SK-N-SH (cell line): Measurements from ENCODE around the gene FGGY. TPM values are rescaled to one million over a fixed set of nuclear protein-coding genes. Genes with fewer than 3 reads are reported as not detected.

Source experiments
- CTCF ChIA-PET: fragments of 300-600, 350-600 bp; formaldehyde crosslinking; extraction: SDS; loops from one replicate; lab custom pipeline; 2021; lab: Yijun Ruan, JAX
- POLR2A ChIA-PET: fragments of 350-600 bp; sonication (Branson Sonifier 250); formaldehyde crosslinking; extraction: SDS; loops from one replicate; lab custom pipeline; 2020; ENCODE audit warnings: antibody characterized with exemption, inconsistent platforms; lab: Yijun Ruan, JAX
- DNase-seq: peaks from one replicate; pipeline ENCODE4 v3.0.0; 2012
- H2AFZ ChIP-seq: fragments of 200-600 bp; sonication (generic); 2 replicates; pipeline ENCODE4 v1.8.1; 2016; ENCODE audit warnings: antibody characterized with exemption, mild to moderate bottlenecking, low read depth
- H3F3A ChIP-seq: fragments of 200-600 bp; sonication (generic); replicated peaks from 2 replicates; pipeline ENCODE3; 2016; ENCODE audit warnings: antibody characterized with exemption, mild to moderate bottlenecking; ENCODE audit not compliant: insufficient read depth
- H3K27ac ChIP-seq, 2 experiments: fragments of 200-500 bp in 1 of 2; fragments of 200-600 bp in 1 of 2; sonication (Bioruptor generic) in 1 of 2; sonication (generic), shearing (Covaris generic) in 1 of 2; 2 replicates each; pipeline versions ENCODE4 v1.5.1 to v1.6.1; 2014 to 2016; ENCODE audit warnings: low read depth in 2 of 2, inconsistent platforms in 1 of 2, low read length in 1 of 2, mild to moderate bottlenecking in 1 of 2, mixed read lengths in 1 of 2
- H3K27me3 ChIP-seq: fragments of 200-600 bp; sonication (generic), shearing (Covaris generic); 2 replicates; pipeline ENCODE4 v1.6.1; 2016; ENCODE audit warnings: mixed run types; ENCODE audit not compliant: insufficient read depth
- H3K36me3 ChIP-seq, 2 experiments: fragments of 200-500 bp in 1 of 2; fragments of 200-600 bp in 1 of 2; sonication (Bioruptor generic) in 1 of 2; sonication (generic) in 1 of 2; replicated peaks in 1 of 2; 2 replicates each; pipeline versions ENCODE3 to v1.5.1; 2014 to 2016; ENCODE audit warnings: low read length in 1 of 2, mild to moderate bottlenecking in 1 of 2; ENCODE audit not compliant: insufficient read depth in 2 of 2, control insufficient read depth in 1 of 2
- H3K4me1 ChIP-seq, 2 experiments: fragments of 200-500 bp in 1 of 2; fragments of 200-600 bp in 1 of 2; sonication (Bioruptor generic) in 1 of 2; sonication (generic), shearing (Covaris generic) in 1 of 2; 2 replicates each; pipeline versions ENCODE4 v1.5.1 to v1.6.1; 2014 to 2016; ENCODE audit warnings: low read depth in 1 of 2, low read length in 1 of 2, mixed run types in 1 of 2; ENCODE audit not compliant: insufficient read depth in 2 of 2, control insufficient read depth in 1 of 2
- H3K4me2 ChIP-seq: fragments of 200-600 bp; sonication (generic), shearing (Covaris generic); 2 replicates; pipeline ENCODE4 v1.6.1; 2017; ENCODE audit warnings: mixed run types
- H3K4me3 ChIP-seq, 2 experiments: fragments of 200-500 bp in 1 of 2; fragments of 200-600 bp in 1 of 2; sonication (Bioruptor generic) in 1 of 2; sonication (generic), shearing (Covaris generic) in 1 of 2; 2 replicates each; pipeline versions ENCODE4 v1.5.1 to v1.8.1; 2014 to 2016; ENCODE audit warnings: low read depth in 2 of 2, inconsistent platforms in 1 of 2, low read length in 1 of 2, mild to moderate bottlenecking in 1 of 2, mixed read lengths in 1 of 2, moderate library complexity in 1 of 2
- H3K79me2 ChIP-seq: fragments of 200-600 bp; sonication (generic); 2 replicates; pipeline ENCODE4 v1.8.1; 2017; ENCODE audit warnings: mild to moderate bottlenecking; ENCODE audit not compliant: insufficient read depth
- H3K9ac ChIP-seq: fragments of 200-600 bp; sonication (generic); 2 replicates; pipeline ENCODE4 v1.6.1; 2017; ENCODE audit warnings: mixed run types
- H3K9me2 ChIP-seq: fragments of 200-600 bp; sonication (generic); 2 replicates; pipeline ENCODE4 v1.6.1; 2017; ENCODE audit warnings: mixed run types
- H3K9me3 ChIP-seq: fragments of 200-600 bp; sonication (generic); 2 replicates; pipeline ENCODE4 v1.6.1; 2017; ENCODE audit warnings: mixed run types, mild to moderate bottlenecking, moderate library complexity
- H4K20me1 ChIP-seq: fragments of 200-600 bp; sonication (generic); 2 replicates; pipeline ENCODE4 v1.6.1; 2017; ENCODE audit warnings: mild to moderate bottlenecking, mixed run types; ENCODE audit not compliant: insufficient read depth
- EZH2phosphoT487 ChIP-seq: fragments of 200-600 bp; sonication (generic); IDR thresholded peaks from 2 replicates; pipeline ENCODE4 v1.6.1; 2017; ENCODE audit warnings: low read depth, mixed run types, mild to moderate bottlenecking, antibody characterized with exemption, moderate library complexity, borderline replicate concordance
- GATA2 ChIP-seq: sonication (generic); formaldehyde crosslinking; IDR thresholded peaks from 2 replicates; pipeline ENCODE4 v1.5.0; 2020; ENCODE audit warnings: mild to moderate bottlenecking, missing genetic modification reagents
- MXI1 ChIP-seq: IDR thresholded peaks from 2 replicates; pipeline ENCODE4 v1.6.1; 2012; ENCODE audit warnings: mild to moderate bottlenecking, low read depth, low read length, improper control_type of control experiment
- NRF1 ChIP-seq: IDR thresholded peaks from 2 replicates; pipeline ENCODE4 v1.6.1; 2012; ENCODE audit warnings: low read depth, mild to moderate bottlenecking, low read length
- POLR2AphosphoS5 ChIP-seq: IDR thresholded peaks from 2 replicates; pipeline ENCODE4 v1.6.1; 2012; ENCODE audit warnings: low read depth, low read length
- RAD21 ChIP-seq: IDR thresholded peaks from 2 replicates; pipeline ENCODE4 v1.6.1; 2012; ENCODE audit warnings: mild to moderate bottlenecking, low read length
- RCOR1 ChIP-seq: fragments of 150-350 bp; IDR thresholded peaks from 2 replicates; pipeline ENCODE4 v1.6.1; 2017; ENCODE audit warnings: antibody characterized with exemption, low read length
- SIN3A ChIP-seq: IDR thresholded peaks from 2 replicates; pipeline ENCODE4 v1.6.1; 2012; ENCODE audit warnings: low read depth, mild to moderate bottlenecking, low read length, moderate library complexity, borderline replicate concordance
- SMC3 ChIP-seq: IDR thresholded peaks from 2 replicates; pipeline ENCODE4 v1.6.1; 2012; ENCODE audit warnings: low read depth, low read length, improper control_type of control experiment
- TCF12 ChIP-seq: IDR thresholded peaks from 2 replicates; pipeline ENCODE4 v1.4.0; 2012
- USF2 ChIP-seq: fragments of 150-350 bp; IDR thresholded peaks from 2 replicates; pipeline ENCODE4 v1.6.1; 2017; ENCODE audit warnings: antibody characterized with exemption, low read length, low read depth, borderline replicate concordance
- YY1 ChIP-seq: IDR thresholded peaks from 2 replicates; pipeline ENCODE4 v1.4.0; 2012; ENCODE audit warnings: low read depth, mild to moderate bottlenecking
- WGBS: methylation state at CpG from one replicate; pipeline ENCODE4 v1.1.6; 2017; ENCODE audit warnings: low lambda C conversion rate; 5-methylcytosine and 5-hydroxymethylcytosine counted together
- polyA plus RNA-seq, 3 experiments: library from polyadenylated mRNA; depleted of rRNA; stranded (reverse); fragments of >200 nt; gene quantifications; 2 replicates each; pipeline ENCODE4 v1.2.3, GENCODE V29; 2012
- TF ChIP-seq, protein P1 (sequence below): IDR thresholded peaks from 2 replicates; pipeline ENCODE4 v1.4.0; 2012; ENCODE audit warnings: low read depth, borderline replicate concordance
- TF ChIP-seq, protein P2 (sequence below): IDR thresholded peaks from 2 replicates; pipeline ENCODE4 v1.4.0; 2012; ENCODE audit warnings: low read depth, borderline replicate concordance

FGGY gene
- polyA plus RNA-seq, 1 of the 3 experiments (the other 2 are of a cell fraction), result 10.3 TPM

- Histone ChIP-seq H2AFZ (no peak overlapping the region), H3K4me2 (no peak overlapping the region), H3F3A (no peaks in the 10 kb centered on the region), H3K9ac (no peak overlapping the region), H3K79me2 (no peaks in the 10 kb centered on the region), H4K20me1 (no peaks in the 10 kb centered on the region), H3K4me3 (no peak overlapping the region), H3K27me3 (no peaks in the 10 kb centered on the region), H3K36me3 (peaks cover 0 to 3% of the 10 kb centered on the region in 2 experiments), H3K4me1 (no peaks in the 10 kb centered on the region), H3K9me3 (no peaks in the 10 kb centered on the region), H3K27ac (no peak overlapping the region), H3K9me2 (no peaks in the 10 kb centered on the region)
- 88% methylated on average over 4 of the region's 4 CpGs for WGBS
- TF ChIP-seq MXI1 (no peak), RCOR1 (no peak), POLR2AphosphoS5 (no peak), NRF1 (no peak), SIN3A (no peak), SMC3 (no peak), EZH2phosphoT487 (no peak)
- DNase-seq, result no peak
- POLR2A ChIA-PET, result no interaction called here
- CTCF ChIA-PET, result no interaction called here
Measured at GRCh38 chr1:59285691-59286090, 11.2 kb upstream of the FGGY start.

GRCh38 chr1:59288046-59288445, 8.8 kb upstream of the FGGY start:
- ChIA-PET POLR2A (no interaction called here), CTCF (no interaction called here)
- Histone ChIP-seq H3K79me2 (no peaks in the 10 kb centered on the region), H3K4me2 (no peak overlapping the region), H2AFZ (no peak overlapping the region), H3K9me3 (no peaks in the 10 kb centered on the region), H3K9ac (no peak overlapping the region), H3K9me2 (no peaks in the 10 kb centered on the region), H3K27me3 (no peaks in the 10 kb centered on the region), H3F3A (no peaks in the 10 kb centered on the region), H3K27ac (no peak overlapping the region), H3K4me3 (no peak overlapping the region), H3K36me3 (peaks cover 0 to 3% of the 10 kb centered on the region in 2 experiments), H4K20me1 (no peaks in the 10 kb centered on the region), H3K4me1 (no peaks in the 10 kb centered on the region)
- TF ChIP-seq RCOR1 (no peak), RAD21 (no peak), GATA2 (CRISPR knock-in tag) (no peak), USF2 (no peak), SMC3 (no peak), YY1 (no peak), TCF12 (no peak), POLR2AphosphoS5 (no peak)
- TF ChIP-seq, protein P1, sequence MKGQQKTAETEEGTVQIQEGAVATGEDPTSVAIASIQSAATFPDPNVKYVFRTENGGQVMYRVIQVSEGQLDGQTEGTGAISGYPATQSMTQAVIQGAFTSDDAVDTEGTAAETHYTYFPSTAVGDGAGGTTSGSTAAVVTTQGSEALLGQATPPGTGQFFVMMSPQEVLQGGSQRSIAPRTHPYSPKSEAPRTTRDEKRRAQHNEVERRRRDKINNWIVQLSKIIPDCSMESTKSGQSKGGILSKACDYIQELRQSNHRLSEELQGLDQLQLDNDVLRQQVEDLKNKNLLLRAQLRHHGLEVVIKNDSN, result no peak
- TF ChIP-seq, protein P2, sequence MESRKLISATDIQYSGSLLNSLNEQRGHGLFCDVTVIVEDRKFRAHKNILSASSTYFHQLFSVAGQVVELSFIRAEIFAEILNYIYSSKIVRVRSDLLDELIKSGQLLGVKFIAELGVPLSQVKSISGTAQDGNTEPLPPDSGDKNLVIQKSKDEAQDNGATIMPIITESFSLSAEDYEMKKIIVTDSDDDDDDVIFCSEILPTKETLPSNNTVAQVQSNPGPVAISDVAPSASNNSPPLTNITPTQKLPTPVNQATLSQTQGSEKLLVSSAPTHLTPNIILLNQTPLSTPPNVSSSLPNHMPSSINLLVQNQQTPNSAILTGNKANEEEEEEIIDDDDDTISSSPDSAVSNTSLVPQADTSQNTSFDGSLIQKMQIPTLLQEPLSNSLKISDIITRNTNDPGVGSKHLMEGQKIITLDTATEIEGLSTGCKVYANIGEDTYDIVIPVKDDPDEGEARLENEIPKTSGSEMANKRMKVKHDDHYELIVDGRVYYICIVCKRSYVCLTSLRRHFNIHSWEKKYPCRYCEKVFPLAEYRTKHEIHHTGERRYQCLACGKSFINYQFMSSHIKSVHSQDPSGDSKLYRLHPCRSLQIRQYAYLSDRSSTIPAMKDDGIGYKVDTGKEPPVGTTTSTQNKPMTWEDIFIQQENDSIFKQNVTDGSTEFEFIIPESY, result no peak
- WGBS, result 94% methylated on average over 3 of the region's 3 CpGs
- DNase-seq, result no peak
